Thyroid gland (tissue), 4 donors: Measurements from ENCODE around the gene NPSR1.

ENCODE experiments used
- POLR2A ChIP-seq, 2 donors: fragments of 450-650 bp; IDR thresholded peaks; one replicate each; pipeline ENCODE4 v1.6.1; 2017; ENCODE audit warnings: antibody characterized with exemption in 2 of 2, mild to moderate bottlenecking in 2 of 2, moderate library complexity in 1 of 2
- TF ChIP-seq, protein P1 (sequence below), 6 experiments: fragments of 200-600 bp in 3 of 6; fragments of 450-650 bp in 3 of 6; sonication (generic) in 3 of 6; IDR thresholded peaks; one replicate each; pipeline ENCODE4 v1.5.1; 2016 to 2019; ENCODE audit warnings: antibody characterized with exemption in 6 of 6, mild to moderate bottlenecking in 2 of 6, inconsistent platforms in 1 of 6, moderate library complexity in 1 of 6

DNA sequence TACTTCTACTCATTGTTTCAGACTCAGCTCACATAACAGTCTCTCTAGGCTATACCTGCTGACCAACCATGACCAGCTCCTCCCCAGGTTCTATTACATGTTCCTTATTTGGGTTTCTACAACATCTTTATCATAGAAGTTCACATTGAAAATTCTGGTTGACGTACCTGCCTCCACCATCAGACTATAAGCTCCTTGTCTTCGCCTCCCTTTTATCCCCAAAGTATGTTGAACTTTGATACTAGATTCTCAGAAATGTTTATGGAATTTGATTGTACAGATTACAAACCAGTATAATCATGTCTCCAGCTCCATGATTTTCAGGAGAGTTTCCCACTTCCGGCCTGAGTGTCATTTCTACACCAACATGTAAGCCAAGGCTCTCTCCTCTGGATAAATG is 15.0 kb downstream of the NPSR1 start:
- TF ChIP-seq POLR2A (IDR thresholded peaks at IDR 0.05): no peak
- TF ChIP-seq, protein P1, sequence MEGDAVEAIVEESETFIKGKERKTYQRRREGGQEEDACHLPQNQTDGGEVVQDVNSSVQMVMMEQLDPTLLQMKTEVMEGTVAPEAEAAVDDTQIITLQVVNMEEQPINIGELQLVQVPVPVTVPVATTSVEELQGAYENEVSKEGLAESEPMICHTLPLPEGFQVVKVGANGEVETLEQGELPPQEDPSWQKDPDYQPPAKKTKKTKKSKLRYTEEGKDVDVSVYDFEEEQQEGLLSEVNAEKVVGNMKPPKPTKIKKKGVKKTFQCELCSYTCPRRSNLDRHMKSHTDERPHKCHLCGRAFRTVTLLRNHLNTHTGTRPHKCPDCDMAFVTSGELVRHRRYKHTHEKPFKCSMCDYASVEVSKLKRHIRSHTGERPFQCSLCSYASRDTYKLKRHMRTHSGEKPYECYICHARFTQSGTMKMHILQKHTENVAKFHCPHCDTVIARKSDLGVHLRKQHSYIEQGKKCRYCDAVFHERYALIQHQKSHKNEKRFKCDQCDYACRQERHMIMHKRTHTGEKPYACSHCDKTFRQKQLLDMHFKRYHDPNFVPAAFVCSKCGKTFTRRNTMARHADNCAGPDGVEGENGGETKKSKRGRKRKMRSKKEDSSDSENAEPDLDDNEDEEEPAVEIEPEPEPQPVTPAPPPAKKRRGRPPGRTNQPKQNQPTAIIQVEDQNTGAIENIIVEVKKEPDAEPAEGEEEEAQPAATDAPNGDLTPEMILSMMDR (IDR thresholded peaks at IDR 0.05): no peak
